Measurements from ENCODE around the gene FBXO15. TPM values are rescaled to one million over a fixed set of nuclear protein-coding genes. Genes with fewer than 3 reads are reported as not detected.

The FBXO15 gene
- total RNA-seq, 4 donors from 2014 or later: 0.60 to 0.80 TPM; not detected in 2

GRCh38 chr18:74139411-74139810, 8.2 kb downstream of the FBXO15 start:
- 91% methylated on average over 2 of the region's 2 CpGs for WGBS
- Histone ChIP-seq H3K36me3 (no peaks in the 10 kb centered on the region), H3K4me1 (no peaks in the 10 kb centered on the region), H3K27ac (no peak overlapping the region), H3K4me3 (no peak overlapping the region), H3K9me3 (no peaks in the 10 kb centered on the region), H3K27me3 (peaks cover 5% of the 10 kb centered on the region)
- DNase-seq (ENCODE audit: low spot score in 2 of 2): no peak
- no peak for TF ChIP-seq EP300 (IDR thresholded peaks at IDR 0.05)
- no peak for TF ChIP-seq POLR2AphosphoS5 (IDR thresholded peaks at IDR 0.05)
- no peak for TF ChIP-seq POLR2A (IDR thresholded peaks at IDR 0.05)
- TF ChIP-seq, protein P1, sequence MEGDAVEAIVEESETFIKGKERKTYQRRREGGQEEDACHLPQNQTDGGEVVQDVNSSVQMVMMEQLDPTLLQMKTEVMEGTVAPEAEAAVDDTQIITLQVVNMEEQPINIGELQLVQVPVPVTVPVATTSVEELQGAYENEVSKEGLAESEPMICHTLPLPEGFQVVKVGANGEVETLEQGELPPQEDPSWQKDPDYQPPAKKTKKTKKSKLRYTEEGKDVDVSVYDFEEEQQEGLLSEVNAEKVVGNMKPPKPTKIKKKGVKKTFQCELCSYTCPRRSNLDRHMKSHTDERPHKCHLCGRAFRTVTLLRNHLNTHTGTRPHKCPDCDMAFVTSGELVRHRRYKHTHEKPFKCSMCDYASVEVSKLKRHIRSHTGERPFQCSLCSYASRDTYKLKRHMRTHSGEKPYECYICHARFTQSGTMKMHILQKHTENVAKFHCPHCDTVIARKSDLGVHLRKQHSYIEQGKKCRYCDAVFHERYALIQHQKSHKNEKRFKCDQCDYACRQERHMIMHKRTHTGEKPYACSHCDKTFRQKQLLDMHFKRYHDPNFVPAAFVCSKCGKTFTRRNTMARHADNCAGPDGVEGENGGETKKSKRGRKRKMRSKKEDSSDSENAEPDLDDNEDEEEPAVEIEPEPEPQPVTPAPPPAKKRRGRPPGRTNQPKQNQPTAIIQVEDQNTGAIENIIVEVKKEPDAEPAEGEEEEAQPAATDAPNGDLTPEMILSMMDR (IDR thresholded peaks at IDR 0.05): no peak

DNA sequence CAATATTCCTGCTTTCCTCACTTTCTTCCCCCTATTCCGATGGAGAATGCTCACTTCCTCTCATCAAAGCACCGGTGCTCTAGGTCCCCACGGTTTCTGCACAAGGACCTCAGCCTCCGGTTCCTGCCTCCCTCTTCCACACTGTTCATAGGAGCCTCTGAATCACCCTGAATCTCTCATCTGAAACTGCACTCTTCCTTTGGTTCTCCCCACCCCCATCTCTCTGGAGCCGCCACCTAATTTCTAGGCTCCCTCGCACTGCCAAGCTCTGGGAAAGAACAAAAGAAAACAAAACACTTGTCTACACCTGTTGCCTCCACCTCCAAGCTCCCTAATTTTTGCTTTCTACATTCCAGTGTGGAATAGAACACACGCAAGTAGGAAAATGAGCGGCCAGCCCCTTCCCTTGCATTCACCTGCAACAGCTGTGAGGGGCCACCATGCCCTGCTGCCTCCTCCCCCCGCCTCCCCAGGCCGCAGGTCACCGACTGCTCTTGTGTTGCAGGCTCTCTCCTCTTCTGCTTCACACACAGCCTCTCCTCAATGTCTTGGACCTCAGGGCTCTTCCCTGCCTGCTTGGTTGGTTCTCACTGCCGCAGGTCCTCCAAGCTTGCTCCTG, 9.6 kb downstream of the FBXO15 start:
- Histone ChIP-seq H3K4me3 (no peak overlapping the region), H3K9me3 (no peaks in the 10 kb centered on the region), H3K27ac (no peak overlapping the region), H3K27me3 (peaks cover 5% of the 10 kb centered on the region), H3K36me3 (no peaks in the 10 kb centered on the region), H3K4me1 (no peaks in the 10 kb centered on the region)
- 85% methylated on average over 12 of the region's 12 CpGs for WGBS
- no peak for DNase-seq (ENCODE audit: low spot score in 2 of 2)
- no peak for TF ChIP-seq POLR2AphosphoS5 (IDR thresholded peaks at IDR 0.05)
- no peak for TF ChIP-seq EP300 (IDR thresholded peaks at IDR 0.05)
- TF ChIP-seq POLR2A (IDR thresholded peaks at IDR 0.05): no peak
- TF ChIP-seq, protein P1 (IDR thresholded peaks at IDR 0.05): no peak

- Histone ChIP-seq H3K27ac (no peak overlapping the region), H3K36me3 (no peaks in the 10 kb centered on the region), H3K4me1 (no peaks in the 10 kb centered on the region), H3K27me3 (no peaks in the 10 kb centered on the region), H3K9me3 (no peaks in the 10 kb centered on the region), H3K4me3 (no peak overlapping the region)
- no peak for DNase-seq (ENCODE audit: low spot score in 2 of 2)
- TF ChIP-seq, protein P1 (IDR thresholded peaks at IDR 0.05): no peak
- no peak for TF ChIP-seq POLR2A (IDR thresholded peaks at IDR 0.05)
- 87% methylated on average over 3 of the region's 3 CpGs for WGBS
Measured at GRCh38 chr18:74132201-74132600, 15.4 kb downstream of the FBXO15 start.

DNA sequence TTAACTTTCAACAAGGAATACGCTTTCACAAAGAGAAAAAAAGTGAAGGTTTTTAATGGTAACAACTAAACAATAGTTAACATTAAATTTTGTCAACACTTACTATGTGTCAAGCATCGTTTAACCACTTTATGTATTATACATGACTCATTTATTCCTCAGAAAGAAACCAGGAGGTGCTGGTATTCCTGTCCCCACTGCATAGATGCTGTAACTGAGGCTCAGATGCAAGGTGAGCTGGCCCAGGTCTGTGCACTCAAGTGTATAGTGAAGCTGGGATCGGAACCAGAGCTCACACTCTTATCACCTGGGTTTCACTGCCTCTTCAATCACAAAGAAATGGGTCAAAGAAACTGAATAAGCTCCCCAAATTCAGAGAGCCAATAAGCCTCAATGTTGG, 16.5 kb downstream of the FBXO15 start:
- WGBS: 81% methylated on average over 3 of the region's 3 CpGs
- Histone ChIP-seq H3K9me3 (no peaks in the 10 kb centered on the region), H3K27ac (no peak overlapping the region), H3K36me3 (no peaks in the 10 kb centered on the region), H3K4me1 (no peaks in the 10 kb centered on the region), H3K4me3 (no peak overlapping the region), H3K27me3 (no peaks in the 10 kb centered on the region)
- DNase-seq (ENCODE audit: low spot score in 2 of 2): no peak
- TF ChIP-seq, protein P1 (IDR thresholded peaks at IDR 0.05): no peak
- TF ChIP-seq POLR2A (IDR thresholded peaks at IDR 0.05) (no peak), EP300 (IDR thresholded peaks at IDR 0.05) (no peak), POLR2AphosphoS5 (IDR thresholded peaks at IDR 0.05) (no peak)

DNA sequence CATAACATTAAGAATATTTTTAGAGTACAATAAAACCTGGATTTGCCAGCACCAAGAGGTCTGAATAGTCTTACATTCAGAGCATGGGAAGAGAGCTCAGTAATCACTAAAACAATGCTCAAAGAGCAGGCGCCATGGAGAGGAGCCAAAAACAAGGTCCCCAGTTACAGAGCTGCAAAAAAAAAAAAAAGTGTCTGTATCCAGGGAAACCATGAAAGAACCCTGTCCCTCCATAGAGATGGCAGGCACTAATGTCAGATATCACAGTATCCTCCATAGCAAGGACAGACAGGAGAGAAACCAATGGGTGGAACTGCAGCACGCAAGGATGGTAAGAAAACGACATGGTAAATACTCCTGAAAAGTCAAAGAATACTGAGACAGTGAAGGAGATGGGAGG, 19.5 kb downstream of the FBXO15 start:
- Histone ChIP-seq H3K36me3 (no peaks in the 10 kb centered on the region), H3K4me1 (no peaks in the 10 kb centered on the region), H3K27me3 (no peaks in the 10 kb centered on the region), H3K27ac (no peak overlapping the region), H3K4me3 (no peak overlapping the region), H3K9me3 (no peaks in the 10 kb centered on the region)
- DNase-seq (ENCODE audit: low spot score in 2 of 2): no peak
- TF ChIP-seq POLR2A (IDR thresholded peaks at IDR 0.05) (no peak), EP300 (IDR thresholded peaks at IDR 0.05) (no peak), POLR2AphosphoS5 (IDR thresholded peaks at IDR 0.05) (no peak)
- TF ChIP-seq, protein P1 (IDR thresholded peaks at IDR 0.05): no peak
- 76% methylated on average over 3 of the region's 3 CpGs for WGBS
